ENCODE data around the gene NOS3. TPM values are rescaled to one million over a fixed set of nuclear protein-coding genes. Genes with fewer than 3 reads are reported as not detected.

Gene NOS3
- total and polyA plus RNA-seq, 4 experiments from 2014 or later, result 4.0 to 14.9 (median 5.6) TPM

- DNase-seq, result no peak
- Histone ChIP-seq H3K36me3 (ENCODE audit: insufficient read depth, low read length) (no peaks in the 10 kb centered on the region), H3K27ac (ENCODE audit: low read depth, low read length) (no peak overlapping the region), H3K9me3 (ENCODE audit: control insufficient read depth in 1 of 2, low read length in 2 of 2) (no peaks in the 10 kb centered on the region), H3K4me1 (ENCODE audit: insufficient read depth, low read length) (peaks cover 5% of the 10 kb centered on the region), H3K4me3 (ENCODE audit: low read length in 2 of 2) (no peak overlapping the region), H3K27me3 (ENCODE audit: insufficient read depth, low read length) (no peaks in the 10 kb centered on the region)
- H3K9me3 Mint-ChIP-seq, result no peaks in the 10 kb centered on the region
- POLR2A ChIA-PET (ENCODE audit: partially characterized antibody), result interaction anchor here (0.6 to 1.0 kb wide), 2 partner anchors 10 to 19 kb away, joined by 3 read pairs; partner anchors contain the start of gene ABCB8
- H3K4me1 Mint-ChIP-seq, result peaks cover 0 to 8% (median 0%) of the 10 kb centered on the region in 4 donors
- H3K4me3 Mint-ChIP-seq, result no peak overlapping the region
- CTCF ChIA-PET (ENCODE audit: partially characterized antibody), result no interaction called here
- peaks cover 4 to 17% of the 10 kb centered on the region in 2 donors for H3K36me3 Mint-ChIP-seq
- no peak overlapping the region for H3K27ac Mint-ChIP-seq
- no peaks in the 10 kb centered on the region for H3K27me3 Mint-ChIP-seq
- intact Hi-C loops (cut with micrococcal nuclease), result no loop called here
Observed at GRCh38 chr7:151046603-151047573, 56.1 kb downstream of the NOS3 start.

- H3K27ac Mint-ChIP-seq, result peak within 1 kb of the TSS in 1 of 7 donors; percentile 47
- ChIA-PET CTCF (ENCODE audit: partially characterized antibody) (no interaction called here), POLR2A (ENCODE audit: partially characterized antibody) (interaction anchor here (1.5 kb wide), 1 partner anchor 20 kb away, joined by 6 read pairs; the partner anchor contains the start of gene ABCB8)
Observed at GRCh38 chr7:151047976-151048815, 57.4 kb downstream of the NOS3 start, which contains the start of gene ASIC3. Gene ASIC3, plus strand, starts transcription at chr7:151048531. Its CDS starts 355 bp downstream, at chr7:151048886.

GRCh38 chr7:151048911-151049463, 58.2 kb downstream of the NOS3 start:
- no peak overlapping the region for H3K4me3 Mint-ChIP-seq
- peaks cover 3 to 16% of the 10 kb centered on the region in 2 donors for H3K36me3 Mint-ChIP-seq
- H3K4me3 ChIP-seq (ENCODE audit: low read length in 2 of 2), result no peak overlapping the region
- H3K4me1 ChIP-seq (ENCODE audit: insufficient read depth, low read length), result peaks cover 11% of the 10 kb centered on the region
- POLR2A ChIA-PET (ENCODE audit: partially characterized antibody), result interaction anchor here (1.5 kb wide), 1 partner anchor 21 kb away, joined by 6 read pairs; the partner anchor contains the start of gene ABCB8
- peaks cover 2 to 17% (median 7%) of the 10 kb centered on the region in 4 donors for H3K4me1 Mint-ChIP-seq
- no peak overlapping the region for H3K27ac ChIP-seq (ENCODE audit: low read depth, low read length)
- no peaks in the 10 kb centered on the region for H3K36me3 ChIP-seq (ENCODE audit: insufficient read depth, low read length)
- H3K27me3 Mint-ChIP-seq, result peaks cover 0 to 2% of the 10 kb centered on the region in 2 donors
- DNase-seq, result no peak
- H3K9me3 ChIP-seq (ENCODE audit: control insufficient read depth in 1 of 2, low read length in 2 of 2), result no peaks in the 10 kb centered on the region
- H3K27ac Mint-ChIP-seq, result peak overlapping the region in 1 of 7 donors; percentile 47
- H3K9me3 Mint-ChIP-seq, result no peaks in the 10 kb centered on the region
- CTCF ChIA-PET (ENCODE audit: partially characterized antibody), result no interaction called here
- H3K27me3 ChIP-seq (ENCODE audit: insufficient read depth, low read length), result no peaks in the 10 kb centered on the region
- intact Hi-C loops (cut with micrococcal nuclease), result no loop called here

More at GRCh38 chr7:151047976-151048815, 57.4 kb downstream of the NOS3 start, which contains the start of gene ASIC3:
- Mint-ChIP-seq H3K36me3 (peaks cover 4 to 17% of the 10 kb centered on the region in 2 donors), H3K4me3 (no peak within 1 kb of the TSS), H3K27me3 (peaks cover 0 to 2% of the 10 kb centered on the region in 2 donors), H3K9me3 (no peaks in the 10 kb centered on the region), H3K4me1 (peaks cover 2 to 15% (median 7%) of the 10 kb centered on the region in 4 donors)
- H3K4me3 ChIP-seq (ENCODE audit: low read length in 2 of 2), result no peak within 1 kb of the TSS
- H3K9me3 ChIP-seq (ENCODE audit: control insufficient read depth in 1 of 2, low read length in 2 of 2), result no peaks in the 10 kb centered on the region
- no peaks in the 10 kb centered on the region for H3K36me3 ChIP-seq (ENCODE audit: insufficient read depth, low read length)
- H3K4me1 ChIP-seq (ENCODE audit: insufficient read depth, low read length), result peaks cover 7% of the 10 kb centered on the region
- no peak for DNase-seq
- intact Hi-C loops (cut with micrococcal nuclease), result no loop called here
- H3K27ac ChIP-seq (ENCODE audit: low read depth, low read length), result no peak within 1 kb of the TSS
- no peaks in the 10 kb centered on the region for H3K27me3 ChIP-seq (ENCODE audit: insufficient read depth, low read length)

- Mint-ChIP-seq H3K27ac (no peak overlapping the region), H3K9me3 (no peaks in the 10 kb centered on the region), H3K4me3 (no peak overlapping the region), H3K36me3 (no peaks in the 10 kb centered on the region), H3K27me3 (peaks cover 0 to 2% of the 10 kb centered on the region in 2 donors), H3K4me1 (peaks cover 4 to 18% (median 11%) of the 10 kb centered on the region in 4 donors)
- intact Hi-C loops (cut with micrococcal nuclease), result no loop called here
- Histone ChIP-seq H3K36me3 (ENCODE audit: insufficient read depth, low read length) (no peaks in the 10 kb centered on the region), H3K27me3 (ENCODE audit: insufficient read depth, low read length) (no peaks in the 10 kb centered on the region), H3K4me1 (ENCODE audit: insufficient read depth, low read length) (peaks cover 11% of the 10 kb centered on the region), H3K27ac (ENCODE audit: low read depth, low read length) (no peak overlapping the region), H3K4me3 (ENCODE audit: low read length in 2 of 2) (no peak overlapping the region), H3K9me3 (ENCODE audit: control insufficient read depth in 1 of 2, low read length in 2 of 2) (no peaks in the 10 kb centered on the region)
- CTCF ChIA-PET (ENCODE audit: partially characterized antibody), result interaction anchor here (1.1 to 1.3 kb wide), 2 partner anchors 66 to 153 kb away, joined by 3 to 4 read pairs; no protein-coding TSS in a partner anchor
- DNase-seq, result peak; percentile 59 to 69 (median 66)
- POLR2A ChIA-PET (ENCODE audit: partially characterized antibody), result interaction anchor here (0.8 to 1.3 kb wide), 6 partner anchors 9 to 57 kb away, joined by 3 read pairs; no protein-coding TSS in a partner anchor
Observed at GRCh38 chr7:151051108-151051507, 60.3 kb downstream of the NOS3 start.

- H3K36me3 Mint-ChIP-seq, result peaks cover 0 to 4% of the 10 kb centered on the region in 2 donors
- CTCF ChIA-PET (ENCODE audit: partially characterized antibody), result no interaction called here
- peaks cover 22% of the 10 kb centered on the region for H3K4me1 ChIP-seq (ENCODE audit: insufficient read depth, low read length)
- no peak overlapping the region for H3K4me3 Mint-ChIP-seq
- no peak overlapping the region for H3K4me3 ChIP-seq (ENCODE audit: low read length in 2 of 2)
- no peaks in the 10 kb centered on the region for H3K36me3 ChIP-seq (ENCODE audit: insufficient read depth, low read length)
- H3K27me3 ChIP-seq (ENCODE audit: insufficient read depth, low read length), result no peaks in the 10 kb centered on the region
- no peak for DNase-seq
- POLR2A ChIA-PET (ENCODE audit: partially characterized antibody), result no interaction called here
- intact Hi-C loops (cut with micrococcal nuclease), result no loop called here
- peaks cover 12 to 31% (median 22%) of the 10 kb centered on the region in 4 donors for H3K4me1 Mint-ChIP-seq
- no peak overlapping the region for H3K27ac Mint-ChIP-seq
- H3K9me3 Mint-ChIP-seq, result no peaks in the 10 kb centered on the region
- H3K27ac ChIP-seq (ENCODE audit: low read depth, low read length), result no peak overlapping the region
- H3K27me3 Mint-ChIP-seq, result peaks cover 0 to 4% of the 10 kb centered on the region in 2 donors
- H3K9me3 ChIP-seq (ENCODE audit: control insufficient read depth in 1 of 2, low read length in 2 of 2), result no peaks in the 10 kb centered on the region
Observed at GRCh38 chr7:151053096-151053495, 62.3 kb downstream of the NOS3 start.

GRCh38 chr7:151053751-151054150, 62.9 kb downstream of the NOS3 start:
- Histone ChIP-seq H3K27ac (ENCODE audit: low read depth, low read length) (no peak overlapping the region), H3K36me3 (ENCODE audit: insufficient read depth, low read length) (no peaks in the 10 kb centered on the region), H3K4me1 (ENCODE audit: insufficient read depth, low read length) (peaks cover 29% of the 10 kb centered on the region), H3K9me3 (ENCODE audit: control insufficient read depth in 1 of 2, low read length in 2 of 2) (no peaks in the 10 kb centered on the region), H3K4me3 (ENCODE audit: low read length in 2 of 2) (no peak overlapping the region), H3K27me3 (ENCODE audit: insufficient read depth, low read length) (no peaks in the 10 kb centered on the region)
- ChIA-PET CTCF (ENCODE audit: partially characterized antibody) (no interaction called here), POLR2A (ENCODE audit: partially characterized antibody) (no interaction called here)
- H3K9me3 Mint-ChIP-seq, result no peaks in the 10 kb centered on the region
- DNase-seq, result no peak
- H3K27ac Mint-ChIP-seq, result no peak overlapping the region
- intact Hi-C loops (cut with micrococcal nuclease), result no loop called here
- H3K27me3 Mint-ChIP-seq, result peaks cover 0 to 4% of the 10 kb centered on the region in 2 donors
- H3K4me1 Mint-ChIP-seq, result peaks cover 13 to 38% (median 26%) of the 10 kb centered on the region in 4 donors
- no peak overlapping the region for H3K4me3 Mint-ChIP-seq
- peaks cover 0 to 8% of the 10 kb centered on the region in 2 donors for H3K36me3 Mint-ChIP-seq

All from CD4-positive, alpha-beta memory T cell (primary cell).